ENCODE data around the gene AHCYL1.

DNA sequence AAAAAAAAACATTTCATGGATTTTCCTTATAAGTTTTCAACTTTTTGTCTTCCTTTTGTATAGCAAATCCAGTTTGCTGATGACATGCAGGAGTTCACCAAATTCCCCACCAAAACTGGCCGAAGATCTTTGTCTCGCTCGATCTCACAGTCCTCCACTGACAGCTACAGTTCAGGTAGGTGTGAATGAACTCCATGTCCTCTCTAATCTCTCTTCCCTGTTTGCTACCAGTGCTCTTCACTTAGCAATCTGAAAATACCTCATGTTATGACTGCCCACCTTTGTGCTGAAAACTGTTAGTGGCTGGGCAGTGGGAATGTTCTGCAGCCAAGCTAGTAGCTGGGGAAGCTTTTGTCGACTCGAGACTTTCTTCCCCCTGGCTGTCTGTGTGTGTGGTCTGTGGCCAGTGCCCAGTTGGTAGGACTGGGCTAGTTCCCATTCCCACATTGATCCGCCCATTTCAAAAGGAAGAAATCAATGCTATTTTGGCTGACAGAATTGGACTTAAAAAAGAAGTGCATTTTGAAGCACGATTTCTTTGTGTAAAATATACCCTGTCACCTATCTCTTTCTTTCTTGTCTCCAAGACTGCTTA lies 24.5 kb downstream of the AHCYL1 start:
- TF ChIP-seq POLR2A (IDR thresholded peaks at IDR 0.05; ENCODE audit: low read length): no peak
- no peak for TF ChIP-seq GATA1 (IDR thresholded peaks at IDR 0.05; ENCODE audit: low read depth, low read length)

Measured in erythroblast (primary cell).